K562 (cell line): ENCODE results near the gene ABCB6. TPM values are rescaled to one million over a fixed set of nuclear protein-coding genes. Genes with fewer than 3 reads are reported as not detected.

Source experiments
- ATAC-seq: fragments of 200-7000 bp; cut with Tn5 transposase; 3 replicates; pipeline ENCODE4 v1.9.1; 2020; ENCODE audit warnings: moderate library complexity
- BruUV-seq: library from RNA; stranded (reverse); fragments of 400-500 nt; replicated peaks from 2 replicates; lab custom pipeline; 2021; lab: Mats Ljungman, UMichigan
- CTCF ChIA-PET: fragments of 300-600 bp; formaldehyde crosslinking; extraction: SDS; loops from one replicate; lab custom pipeline; 2021; ENCODE audit warnings: low intra/inter-chr PET ratio; lab: Yijun Ruan, JAX
- POLR2A ChIA-PET: fragments of 300-600, 350-650 bp; sonication (Branson Sonifier 250); formaldehyde crosslinking; extraction: SDS; loops from one replicate; lab custom pipeline; 2021; ENCODE audit warnings: antibody characterized with exemption, inconsistent platforms; lab: Yijun Ruan, JAX
- DNase-seq, 4 experiments: peaks; one replicate each; pipeline versions ENCODE4 v3.0.0 to v3.0.0-alpha.2; 2011 to 2018; ENCODE audit warnings: low spot score in 3 of 4, mixed read lengths in 3 of 4; ENCODE audit errors: extremely low read depth in 1 of 4
- FAIRE-seq: peaks from 2 replicates; lab custom pipeline; 2011; peaks lifted over from hg19 to GRCh38; lab: Jason Lieb, UNC
- H2AFZ ChIP-seq: 2 replicates; pipeline ENCODE4 v1.6.0; 2011; ENCODE audit warnings: low read depth, low read length, control low read depth, inconsistent platforms
- H3K27ac ChIP-seq: fragments of 200-600 bp; 3 replicates; pipeline ENCODE4 v1.8.0; 2011; ENCODE audit warnings: low read depth, mild to moderate bottlenecking, control low read depth, inconsistent platforms, low read length, moderate library complexity, mixed read lengths; ENCODE audit errors: extremely low read depth
- H3K27me3 ChIP-seq, 2 experiments: fragments of 300-600 bp in 1 of 2; 2 replicates in 1 of 2; 3 replicates in 1 of 2; pipeline versions ENCODE4 v1.6.0 to v1.8.0; 2011; ENCODE audit warnings: inconsistent platforms in 2 of 2, low read length in 2 of 2, mild to moderate bottlenecking in 1 of 2, mixed read lengths in 1 of 2, moderate library complexity in 1 of 2; ENCODE audit not compliant: control insufficient read depth in 2 of 2, insufficient read depth in 2 of 2
- H3K36me3 ChIP-seq: fragments of 300-600 bp; 3 replicates; pipeline ENCODE4 v1.8.0; 2011; ENCODE audit warnings: mild to moderate bottlenecking, low read length, inconsistent platforms; ENCODE audit not compliant: control insufficient read depth, insufficient read depth
- H3K4me1 ChIP-seq, 2 experiments: fragments of 200-600 bp in 1 of 2; replicated peaks in 1 of 2; 2 replicates in 1 of 2; 3 replicates in 1 of 2; pipeline versions ENCODE4 v1.5.1 to v1.8.0; 2011; ENCODE audit warnings: inconsistent platforms in 2 of 2, low read length in 2 of 2, mild to moderate bottlenecking in 1 of 2, mixed read lengths in 1 of 2, moderate library complexity in 1 of 2; ENCODE audit not compliant: control insufficient read depth in 2 of 2, insufficient read depth in 2 of 2
- H3K4me2 ChIP-seq: 2 replicates; pipeline ENCODE4 v1.6.1; 2011; ENCODE audit warnings: low read length, control low read depth, inconsistent platforms, mixed read lengths; ENCODE audit not compliant: insufficient read depth
- H3K4me3 ChIP-seq: fragments of 200-600 bp; sonication (generic), shearing (Covaris generic); 2 replicates; pipeline ENCODE4 v1.5.1; 2016; ENCODE audit warnings: control low read depth, inconsistent platforms
- H3K79me2 ChIP-seq: fragments of 200-600 bp; 3 replicates; pipeline ENCODE4 v1.8.0; 2011; ENCODE audit warnings: low read length, inconsistent platforms; ENCODE audit not compliant: control insufficient read depth, insufficient read depth
- H3K9ac ChIP-seq, 2 experiments: 2 replicates each; pipeline versions ENCODE4 v1.6.0 to v1.6.1; 2011; ENCODE audit warnings: low read depth in 2 of 2, low read length in 2 of 2, control low read depth in 1 of 2, inconsistent platforms in 1 of 2, mild to moderate bottlenecking in 1 of 2, mixed read lengths in 1 of 2; ENCODE audit not compliant: insufficient read depth in 1 of 2
- H3K9me1 ChIP-seq: one replicate; pipeline ENCODE4 v1.6.0; 2011; ENCODE audit warnings: inconsistent platforms, mild to moderate bottlenecking, low read length, moderate library complexity; ENCODE audit not compliant: control insufficient read depth, insufficient read depth
- H3K9me3 ChIP-seq: replicated peaks from 2 replicates; pipeline ENCODE4 v1.5.1; 2011; ENCODE audit warnings: low read depth, low read length, inconsistent platforms; ENCODE audit not compliant: control insufficient read depth, insufficient read depth
- H4K20me1 ChIP-seq: replicated peaks from 2 replicates; pipeline ENCODE4 v1.6.1; 2011; ENCODE audit warnings: low read length, inconsistent platforms, mixed read lengths; ENCODE audit not compliant: control insufficient read depth, insufficient read depth
- JUNB ChIP-seq: fragments of 450-650 bp; formaldehyde crosslinking; conservative IDR thresholded peaks from 2 replicates; pipeline ENCODE4 v1.4.0; 2020; ENCODE audit warnings: mild to moderate bottlenecking
- SRSF7 ChIP-seq: fragments of 200-400 bp; formaldehyde crosslinking; optimal IDR thresholded peaks from 2 replicates; pipeline ENCODE3; 2017; ENCODE audit warnings: mild to moderate bottlenecking, low read depth, low read length
- STAT6 ChIP-seq: sonication (generic); formaldehyde crosslinking; IDR thresholded peaks from 2 replicates; pipeline ENCODE4 v1.8.1; 2023; ENCODE audit warnings: mild to moderate bottlenecking, missing genetic modification reagents
- TBP ChIP-seq: optimal IDR thresholded peaks from 2 replicates; pipeline ENCODE3; 2011; ENCODE audit warnings: low read depth, low read length, improper control_type of control experiment
- WGBS: fragments of 100-300 bp; shearing (Covaris generic); methylation state at CpG from one replicate; pipeline ENCODE4 v1.1.6; 2016; ENCODE audit warnings: low coverage, mixed read lengths; ENCODE audit not compliant: insufficient coverage; ENCODE audit errors: missing lambda C conversion rate; 5-methylcytosine and 5-hydroxymethylcytosine counted together
- in situ Hi-C: fragments of 300-500 bp; cut with MboI; formaldehyde crosslinking; loops from 4 replicates; pipeline ENCODE4 v1.15.0; 2018; ENCODE audit warnings: inconsistent platforms, mixed read lengths
- intact Hi-C: fragments of 100-400 bp; cut with micrococcal nuclease; formaldehyde crosslinking; loops from 2 replicates; pipeline ENCODE4 v1.14.2; 2022
- polyA plus RNA-seq, 8 experiments: library from polyadenylated mRNA; depleted of rRNA in 4 of 8; stranded (reverse) in 5 of 8; unstranded in 3 of 8; fragments of >200 nt; fragmentation: Nextera tagmentation in 2 of 8; fragmentation: Illumina TruSeq in 1 of 8; extraction: Ambion mirVana in 2 of 8; extraction: Trizol in 1 of 8; gene quantifications; 2 replicates each; pipeline versions ENCODE4 v1.2.1 to v1.2.3, GENCODE V29; 2011 to 2014; ENCODE audit warnings: inconsistent platforms in 1 of 8, missing spikeins in 1 of 8
- total RNA-seq, 7 experiments: library from RNA; depleted of rRNA in 6 of 7; stranded (reverse); fragments of >200 nt in 6 of 7; fragmentation: Illumina TruSeq in 2 of 7; extraction: Trizol in 2 of 7; gene quantifications; 2 replicates each; pipeline versions ENCODE4 v1.2.1 to v1.2.3, GENCODE V29; 2011 to 2021; ENCODE audit warnings: low replicate concordance in 1 of 7
- TF ChIP-seq, protein P1 (sequence below): sonication (generic); formaldehyde crosslinking; IDR thresholded peaks from 2 replicates; pipeline ENCODE4 v1.8.0; 2022; ENCODE audit warnings: mild to moderate bottlenecking, missing genetic modification reagents, borderline replicate concordance

The ABCB6 gene
- total and polyA plus RNA-seq, 9 of the 15 experiments (the other 6 are each of a cell fraction or from before 2014, with no cell fraction given), result 3.7 to 29.8 (median 16.8) TPM

GRCh38 chr2:219248845-219249202 lies 30.1 kb upstream of the ABCB6 start:
- ATAC-seq, result no peak
- no peaks in the 10 kb centered on the region for H3K9me1 ChIP-seq
- no peak for DNase-seq
- no peaks in the 10 kb centered on the region for H3K27me3 ChIP-seq
- no peak for FAIRE-seq
- no peak overlapping the region for H3K4me3 ChIP-seq
- intact Hi-C loops, result no loop called here
- H3K9ac ChIP-seq, result no peak overlapping the region; a peak in 1 of 4 replicates
- CTCF ChIA-PET, result no interaction called here
- H3K27ac ChIP-seq, result no peak overlapping the region; the same call in 2 of the 3 replicates
- WGBS, result 69% methylated on average over 2 of the region's 2 CpGs
- H3K79me2 ChIP-seq, result peaks cover 40% of the 10 kb centered on the region
- TF ChIP-seq SRSF7 (no peak), STAT6 (CRISPR knock-in tag) (no peak), JUNB (no peak), TBP (no peak)
- TF ChIP-seq, protein P1, sequence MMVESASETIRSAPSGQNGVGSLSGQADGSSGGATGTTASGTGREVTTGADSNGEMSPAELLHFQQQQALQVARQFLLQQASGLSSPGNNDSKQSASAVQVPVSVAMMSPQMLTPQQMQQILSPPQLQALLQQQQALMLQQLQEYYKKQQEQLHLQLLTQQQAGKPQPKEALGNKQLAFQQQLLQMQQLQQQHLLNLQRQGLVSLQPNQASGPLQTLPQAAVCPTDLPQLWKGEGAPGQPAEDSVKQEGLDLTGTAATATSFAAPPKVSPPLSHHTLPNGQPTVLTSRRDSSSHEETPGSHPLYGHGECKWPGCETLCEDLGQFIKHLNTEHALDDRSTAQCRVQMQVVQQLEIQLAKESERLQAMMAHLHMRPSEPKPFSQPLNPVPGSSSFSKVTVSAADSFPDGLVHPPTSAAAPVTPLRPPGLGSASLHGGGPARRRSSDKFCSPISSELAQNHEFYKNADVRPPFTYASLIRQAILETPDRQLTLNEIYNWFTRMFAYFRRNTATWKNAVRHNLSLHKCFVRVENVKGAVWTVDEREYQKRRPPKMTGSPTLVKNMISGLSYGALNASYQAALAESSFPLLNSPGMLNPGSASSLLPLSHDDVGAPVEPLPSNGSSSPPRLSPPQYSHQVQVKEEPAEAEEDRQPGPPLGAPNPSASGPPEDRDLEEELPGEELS (CRISPR knock-in tag), result no peak
- BruUV-seq, result no TSS peak
- no peak overlapping the region for H3K4me2 ChIP-seq
- H2AFZ ChIP-seq, result no peak overlapping the region
- in situ Hi-C loops, result no loop called here
- H3K9me3 ChIP-seq, result no peaks in the 10 kb centered on the region
- H4K20me1 ChIP-seq, result 0 out of 2 replicates have a peak, but pooled peaks cover 3% of the 10 kb centered on the region
- H3K4me1 ChIP-seq, result peaks cover 31 to 54% of the 10 kb centered on the region in 2 experiments; a peak in 4 of 5 replicates
- POLR2A ChIA-PET, result interaction anchor here (1.3 to 3.4 kb wide), 8 partner anchors 11 to 46 kb away, joined by 3 to 22 read pairs (median 6); partner anchors contain the start of genes ABCB6, ANKZF1, ATG9A and DNAJB2
- peaks cover 57% of the 10 kb centered on the region for H3K36me3 ChIP-seq
